Spleen (tissue), 7 donors: ENCODE data around the gene S100A5.

Experiments
- CTCF ChIP-seq, 11 experiments: fragments of 200-600 bp in 7 of 11; fragments of 450-650 bp in 4 of 11; sonication (generic) in 4 of 11; IDR thresholded peaks in 8 of 11; conservative IDR thresholded peaks in 3 of 11; 1 replicate in 7 of 11; 2 replicates in 4 of 11; pipeline versions ENCODE4 v1.4.0 to v1.8.0; 2016 to 2021; ENCODE audit warnings: antibody characterized with exemption in 11 of 11, inconsistent platforms in 4 of 11, mild to moderate bottlenecking in 1 of 11
- POLR2A ChIP-seq, 3 donors: fragments of 450-650 bp; IDR thresholded peaks; one replicate each; pipeline ENCODE4 v1.5.1; 2017; ENCODE audit warnings: antibody characterized with exemption in 3 of 3, mild to moderate bottlenecking in 1 of 3
- donor health status: DM: no; HTN: no; CAD: no; lungs with moderate emphysema.
- donor health status: DM: no; HTN: no; CAD: no.
- donor health status: DM: no; HTN: no; CAD: no.

GRCh38 chr1:153543736-153544135 lies 3.0 kb upstream of the S100A5 start:
- TF ChIP-seq CTCF (IDR thresholded peaks at IDR 0.05 in 8 of 11, conservative IDR thresholded peaks at IDR 0.05 in 3 of 11) (no peak), POLR2A (IDR thresholded peaks at IDR 0.05) (no peak)
